HepG2 (cell line): ENCODE measurements around the gene RPS14.

Experiments
- SRY ChIP-seq: sonication (generic); formaldehyde crosslinking; IDR thresholded peaks from 2 replicates; pipeline ENCODE4 v1.8.0; 2022; ENCODE audit warnings: mild to moderate bottlenecking, missing genetic modification reagents
- ZKSCAN1 ChIP-seq: fragments of 150-350 bp; IDR thresholded peaks from 2 replicates; pipeline ENCODE4 v1.6.1; 2014; ENCODE audit warnings: low read length
- ZNF143 ChIP-seq: sonication (generic); formaldehyde crosslinking; IDR thresholded peaks from 2 replicates; pipeline ENCODE4 v1.4.0; 2020; ENCODE audit warnings: missing genetic modification reagents

- TF ChIP-seq SRY (CRISPR knock-in tag) = no peak; the same call in none of the 2 replicates
- no peak for TF ChIP-seq ZNF143 (CRISPR knock-in tag)
- TF ChIP-seq ZKSCAN1 = no peak
These were observed 37.0 kb downstream of the RPS14 start, which contains the start of gene CD74 for GRCh38 chr5:150412319-150413175.
